GM23338 (cell line): ENCODE measurements around the gene CLEC11A. TPM values are rescaled to one million over a fixed set of nuclear protein-coding genes. Genes with fewer than 3 reads are reported as not detected.

ENCODE experiments used
- ATAC-seq: fragments of 200-7000 bp; cut with Tn5 transposase; 3 replicates; pipeline ENCODE4 v1.9.1; 2020
- DNase-seq: peaks from one replicate; pipeline ENCODE4 v3.0.0-alpha.2; 2015; ENCODE audit warnings: low spot score
- H2AFZ ChIP-seq: fragments of 200-600 bp; sonication (generic); 2 replicates; pipeline ENCODE4 v1.8.0; 2016; ENCODE audit warnings: antibody characterized with exemption, mild to moderate bottlenecking, moderate library complexity
- H3F3A ChIP-seq: fragments of 200-600 bp; sonication (generic); replicated peaks from 2 replicates; pipeline ENCODE4 v1.8.0; 2017; ENCODE audit warnings: antibody characterized with exemption, mixed run types, low read depth
- H3K27ac ChIP-seq: fragments of 200-600 bp; sonication (generic); 2 replicates; pipeline ENCODE4 v1.6.1; 2016; ENCODE audit warnings: low read depth
- H3K27me3 ChIP-seq: fragments of 200-600 bp; sonication (generic); 2 replicates; pipeline ENCODE4 v1.8.0; 2016; ENCODE audit warnings: mild to moderate bottlenecking, mixed run types, moderate library complexity; ENCODE audit not compliant: insufficient read depth
- H3K36me3 ChIP-seq: fragments of 200-600 bp; sonication (generic); 2 replicates; pipeline ENCODE4 v1.8.0; 2016; ENCODE audit warnings: mild to moderate bottlenecking; ENCODE audit not compliant: insufficient read depth
- H3K4me1 ChIP-seq: fragments of 200-600 bp; sonication (generic); 2 replicates; pipeline ENCODE4 v1.8.0; 2016; ENCODE audit warnings: mild to moderate bottlenecking, moderate library complexity; ENCODE audit not compliant: insufficient read depth
- H3K4me2 ChIP-seq: fragments of 200-600 bp; sonication (generic); 2 replicates; pipeline ENCODE4 v1.7.1; 2017; ENCODE audit warnings: mixed run types
- H3K4me3 ChIP-seq: fragments of 200-600 bp; sonication (generic); 2 replicates; pipeline ENCODE4 v1.6.1; 2016; ENCODE audit warnings: mixed run types
- H3K79me2 ChIP-seq: fragments of 200-600 bp; sonication (generic); replicated peaks from 2 replicates; pipeline ENCODE4 v1.8.0; 2017; ENCODE audit warnings: mild to moderate bottlenecking; ENCODE audit not compliant: insufficient read depth
- H3K9me2 ChIP-seq: fragments of 200-600 bp; sonication (generic); 2 replicates; pipeline ENCODE4 v1.8.0; 2017; ENCODE audit not compliant: insufficient read depth
- H4K20me1 ChIP-seq: fragments of 200-600 bp; sonication (generic); replicated peaks from 2 replicates; pipeline ENCODE4 v1.8.0; 2017; ENCODE audit warnings: mild to moderate bottlenecking; ENCODE audit not compliant: insufficient read depth
- H3K27ac Mint-ChIP-seq: 2 replicates; pipeline ENCODE4 v1.8.0; 2020; ENCODE audit warnings: inconsistent platforms, mild to moderate bottlenecking, moderate library complexity, mixed read lengths
- H3K27me3 Mint-ChIP-seq: 3 replicates; pipeline ENCODE4 v1.8.0; 2022; ENCODE audit warnings: low read depth, mild to moderate bottlenecking, moderate library complexity, mixed read lengths, inconsistent platforms; ENCODE audit not compliant: insufficient read depth, poor library complexity
- H3K36me3 Mint-ChIP-seq: 3 replicates; pipeline ENCODE4 v1.8.0; 2021; ENCODE audit warnings: low read depth, mild to moderate bottlenecking, inconsistent platforms, moderate library complexity, mixed read lengths
- H3K4me1 Mint-ChIP-seq: 3 replicates; pipeline ENCODE4 v1.8.0; 2020; ENCODE audit warnings: mild to moderate bottlenecking, inconsistent platforms, mixed read lengths
- H3K4me3 Mint-ChIP-seq: 3 replicates; pipeline ENCODE4 v1.8.0; 2021; ENCODE audit warnings: moderate library complexity, mild to moderate bottlenecking, inconsistent platforms, mixed read lengths
- H3K9me3 Mint-ChIP-seq: 3 replicates; pipeline ENCODE4 v1.8.0; 2020; ENCODE audit warnings: moderate library complexity, mild to moderate bottlenecking, inconsistent platforms, mixed read lengths
- CREB1 ChIP-seq: fragments of 250-450 bp; sonication (Bioruptor Pico); IDR thresholded peaks from 2 replicates; pipeline ENCODE4 v1.5.0; 2020; ENCODE audit warnings: low read depth, mild to moderate bottlenecking, moderate library complexity
- EZH2 ChIP-seq: fragments of 200-600 bp; sonication (generic); IDR thresholded peaks from one replicate; pipeline ENCODE4 v1.8.0; 2017; ENCODE audit warnings: antibody characterized with exemption, mild to moderate bottlenecking, low read depth; ENCODE audit not compliant: unreplicated experiment
- EZH2phosphoT487 ChIP-seq: fragments of 200-600 bp; sonication (generic); IDR thresholded peaks from one replicate; pipeline ENCODE4 v1.8.1; 2018; ENCODE audit warnings: antibody characterized with exemption; ENCODE audit not compliant: unreplicated experiment
- JUNB ChIP-seq: IDR thresholded peaks from one replicate; pipeline ENCODE4 v1.6.1; 2016; ENCODE audit warnings: antibody characterized with exemption; ENCODE audit not compliant: unreplicated experiment
- NANOG ChIP-seq: IDR thresholded peaks from 2 replicates; pipeline ENCODE4 v1.6.1; 2016; ENCODE audit warnings: antibody characterized with exemption, borderline replicate concordance
- polyA plus RNA-seq: library from polyadenylated mRNA; unstranded; fragments of >200 nt; fragmentation: Nextera tagmentation; extraction: Ambion mirVana; gene quantifications from 2 replicates; pipeline ENCODE4 v1.2.1, GENCODE V29; 2016
- total RNA-seq: library from RNA; depleted of rRNA; stranded (reverse); fragments of >200 nt; shearing (Covaris generic); gene quantifications from 2 replicates; pipeline ENCODE4 v1.2.3, GENCODE V29; 2014
- TF ChIP-seq, protein P1 (sequence below): fragments of 250-450 bp; sonication (Bioruptor Pico); IDR thresholded peaks from 2 replicates; pipeline ENCODE4 v1.5.0; 2020; ENCODE audit warnings: mild to moderate bottlenecking, moderate library complexity

The CLEC11A gene
- total and polyA plus RNA-seq, 2 experiments from 2014 or later: 8.0 to 15.5 TPM

DNA sequence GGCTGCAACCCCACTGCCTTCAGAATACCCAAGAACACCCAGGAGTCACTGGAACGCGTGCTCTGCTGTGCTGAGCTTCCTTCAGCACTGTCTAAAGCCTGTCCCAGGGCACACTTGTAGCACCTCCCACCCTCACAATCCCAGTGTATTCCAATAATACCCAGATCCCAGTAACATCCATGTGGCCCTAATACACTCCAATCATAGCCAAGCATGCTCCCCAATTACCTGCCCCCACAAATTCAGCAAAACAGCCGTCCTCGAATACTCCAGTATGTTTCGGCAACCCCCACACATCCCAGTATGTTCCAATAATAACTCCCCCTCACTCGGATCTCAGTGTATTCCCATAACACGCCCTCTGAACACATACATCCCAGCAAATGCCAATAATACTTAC, 32.7 kb upstream of the CLEC11A start (continued):
- TF ChIP-seq, protein P1, sequence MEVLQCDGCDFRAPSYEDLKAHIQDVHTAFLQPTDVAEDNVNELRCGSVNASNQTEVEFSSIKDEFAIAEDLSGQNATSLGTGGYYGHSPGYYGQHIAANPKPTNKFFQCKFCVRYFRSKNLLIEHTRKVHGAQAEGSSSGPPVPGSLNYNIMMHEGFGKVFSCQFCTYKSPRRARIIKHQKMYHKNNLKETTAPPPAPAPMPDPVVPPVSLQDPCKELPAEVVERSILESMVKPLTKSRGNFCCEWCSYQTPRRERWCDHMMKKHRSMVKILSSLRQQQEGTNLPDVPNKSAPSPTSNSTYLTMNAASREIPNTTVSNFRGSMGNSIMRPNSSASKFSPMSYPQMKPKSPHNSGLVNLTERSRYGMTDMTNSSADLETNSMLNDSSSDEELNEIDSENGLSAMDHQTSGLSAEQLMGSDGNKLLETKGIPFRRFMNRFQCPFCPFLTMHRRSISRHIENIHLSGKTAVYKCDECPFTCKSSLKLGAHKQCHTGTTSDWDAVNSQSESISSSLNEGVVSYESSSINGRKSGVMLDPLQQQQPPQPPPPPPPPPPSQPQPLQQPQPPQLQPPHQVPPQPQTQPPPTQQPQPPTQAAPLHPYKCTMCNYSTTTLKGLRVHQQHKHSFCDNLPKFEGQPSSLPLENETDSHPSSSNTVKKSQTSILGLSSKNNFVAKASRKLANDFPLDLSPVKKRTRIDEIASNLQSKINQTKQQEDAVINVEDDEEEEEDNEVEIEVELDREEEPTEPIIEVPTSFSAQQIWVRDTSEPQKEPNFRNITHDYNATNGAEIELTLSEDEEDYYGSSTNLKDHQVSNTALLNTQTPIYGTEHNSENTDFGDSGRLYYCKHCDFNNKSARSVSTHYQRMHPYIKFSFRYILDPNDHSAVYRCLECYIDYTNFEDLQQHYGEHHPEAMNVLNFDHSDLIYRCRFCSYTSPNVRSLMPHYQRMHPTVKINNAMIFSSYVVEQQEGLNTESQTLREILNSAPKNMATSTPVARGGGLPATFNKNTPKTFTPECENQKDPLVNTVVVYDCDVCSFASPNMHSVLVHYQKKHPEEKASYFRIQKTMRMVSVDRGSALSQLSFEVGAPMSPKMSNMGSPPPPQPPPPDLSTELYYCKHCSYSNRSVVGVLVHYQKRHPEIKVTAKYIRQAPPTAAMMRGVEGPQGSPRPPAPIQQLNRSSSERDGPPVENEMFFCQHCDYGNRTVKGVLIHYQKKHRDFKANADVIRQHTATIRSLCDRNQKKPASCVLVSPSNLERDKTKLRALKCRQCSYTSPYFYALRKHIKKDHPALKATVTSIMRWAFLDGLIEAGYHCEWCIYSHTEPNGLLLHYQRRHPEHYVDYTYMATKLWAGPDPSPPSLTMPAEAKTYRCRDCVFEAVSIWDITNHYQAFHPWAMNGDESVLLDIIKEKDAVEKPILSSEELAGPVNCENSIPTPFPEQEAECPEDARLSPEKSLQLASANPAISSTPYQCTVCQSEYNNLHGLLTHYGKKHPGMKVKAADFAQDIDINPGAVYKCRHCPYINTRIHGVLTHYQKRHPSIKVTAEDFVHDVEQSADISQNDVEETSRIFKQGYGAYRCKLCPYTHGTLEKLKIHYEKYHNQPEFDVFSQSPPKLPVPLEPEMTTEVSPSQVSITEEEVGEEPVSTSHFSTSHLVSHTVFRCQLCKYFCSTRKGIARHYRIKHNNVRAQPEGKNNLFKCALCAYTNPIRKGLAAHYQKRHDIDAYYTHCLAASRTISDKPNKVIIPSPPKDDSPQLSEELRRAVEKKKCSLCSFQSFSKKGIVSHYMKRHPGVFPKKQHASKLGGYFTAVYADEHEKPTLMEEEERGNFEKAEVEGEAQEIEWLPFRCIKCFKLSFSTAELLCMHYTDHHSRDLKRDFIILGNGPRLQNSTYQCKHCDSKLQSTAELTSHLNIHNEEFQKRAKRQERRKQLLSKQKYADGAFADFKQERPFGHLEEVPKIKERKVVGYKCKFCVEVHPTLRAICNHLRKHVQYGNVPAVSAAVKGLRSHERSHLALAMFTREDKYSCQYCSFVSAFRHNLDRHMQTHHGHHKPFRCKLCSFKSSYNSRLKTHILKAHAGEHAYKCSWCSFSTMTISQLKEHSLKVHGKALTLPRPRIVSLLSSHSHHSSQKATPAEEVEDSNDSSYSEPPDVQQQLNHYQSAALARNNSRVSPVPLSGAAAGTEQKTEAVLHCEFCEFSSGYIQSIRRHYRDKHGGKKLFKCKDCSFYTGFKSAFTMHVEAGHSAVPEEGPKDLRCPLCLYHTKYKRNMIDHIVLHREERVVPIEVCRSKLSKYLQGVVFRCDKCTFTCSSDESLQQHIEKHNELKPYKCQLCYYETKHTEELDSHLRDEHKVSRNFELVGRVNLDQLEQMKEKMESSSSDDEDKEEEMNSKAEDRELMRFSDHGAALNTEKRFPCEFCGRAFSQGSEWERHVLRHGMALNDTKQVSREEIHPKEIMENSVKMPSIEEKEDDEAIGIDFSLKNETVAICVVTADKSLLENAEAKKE (CRISPR knock-in tag): no peak
- TF ChIP-seq EZH2phosphoT487: no peak
- TF ChIP-seq NANOG: no peak

DNA sequence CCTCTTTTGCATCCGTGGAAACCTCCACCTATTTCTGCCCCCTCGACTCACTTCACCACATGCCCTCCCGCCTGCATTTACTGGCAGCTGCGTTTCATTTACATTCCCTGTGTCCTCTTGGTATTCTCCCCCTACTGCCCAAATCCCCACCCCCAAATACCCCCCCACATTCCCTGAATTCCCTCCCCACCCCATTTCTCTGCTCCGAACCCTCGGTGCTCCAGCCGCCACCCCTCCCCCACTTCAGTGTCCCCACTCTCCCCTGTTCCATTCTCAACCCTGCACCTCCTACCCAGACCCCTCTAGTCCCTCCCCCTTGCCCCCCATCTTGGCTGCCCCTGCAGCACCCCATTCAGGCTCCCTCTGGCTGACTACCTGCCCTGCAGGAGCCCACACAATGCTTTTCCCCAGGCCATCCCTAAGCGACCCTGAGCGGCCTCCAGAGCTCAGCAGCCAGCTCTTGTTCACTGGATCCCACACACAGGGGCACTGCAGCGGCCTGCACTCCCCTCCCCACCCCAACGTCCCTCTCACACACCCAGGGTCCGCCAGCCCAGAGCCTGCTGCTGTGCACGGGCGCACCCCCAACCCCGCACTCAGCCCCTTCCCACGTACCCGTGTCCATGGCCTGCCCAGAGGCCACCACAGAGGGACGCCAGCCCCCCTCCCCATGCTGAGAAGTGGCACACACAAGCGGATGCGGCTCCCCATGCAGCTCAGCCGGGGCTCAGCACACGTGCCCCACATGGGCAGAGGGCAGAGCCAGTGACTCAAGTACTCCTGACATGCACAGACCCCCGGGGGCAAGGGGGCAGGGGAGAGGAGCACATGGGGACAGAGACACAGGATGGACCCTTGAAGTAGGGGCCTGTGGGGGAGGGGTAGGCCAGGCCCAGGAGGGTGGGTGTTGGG, 29.8 kb upstream of the CLEC11A start:
- peak overlapping the region; percentile 92 for H3K4me2 ChIP-seq
- H3K9me3 Mint-ChIP-seq: peaks cover 89% of the 10 kb centered on the region
- TF ChIP-seq JUNB: no peak
- TF ChIP-seq EZH2: peak; percentile 59
- TF ChIP-seq CREB1: no peak
- TF ChIP-seq, protein P1 (CRISPR knock-in tag): no peak
- no peak for TF ChIP-seq EZH2phosphoT487

More for the DNA sequence above, 29.8 kb upstream of the CLEC11A start:
- H3K4me1 ChIP-seq: peaks cover 8% of the 10 kb centered on the region; the same call in 1 of the 2 replicates
- H3K79me2 ChIP-seq: no peaks in the 10 kb centered on the region
- H4K20me1 ChIP-seq: no peaks in the 10 kb centered on the region; the same call in none of the 2 replicates
- Mint-ChIP-seq H3K4me1 (no peaks in the 10 kb centered on the region), H3K36me3 (peaks cover 45% of the 10 kb centered on the region), H3K27ac (no peak overlapping the region), H3K4me3 (no peak overlapping the region), H3K27me3 (peaks cover 6% of the 10 kb centered on the region)
- DNase-seq: peak; percentile 74
- peak overlapping the region; percentile 57 for H3K4me3 ChIP-seq
- peak; percentile 34; the same call in 1 of the 3 replicates for ATAC-seq
- no peaks in the 10 kb centered on the region for H3K36me3 ChIP-seq
- no peaks in the 10 kb centered on the region for H3K9me2 ChIP-seq
- no peak overlapping the region for H3K27ac ChIP-seq
- no peaks in the 10 kb centered on the region for H3F3A ChIP-seq
- peak overlapping the region; percentile 80 for H2AFZ ChIP-seq
- H3K27me3 ChIP-seq: peaks cover 91% of the 10 kb centered on the region
